Suprapubic skin (tissue), 4 donors: ENCODE data around the gene ODAD4. TPM values are rescaled to one million over a fixed set of nuclear protein-coding genes. Genes with fewer than 3 reads are reported as not detected.
"Not testable (repeated sequence)": the region's sequence is repeated elsewhere in the genome, so short reads cannot be mapped to it uniquely, and the experiment has no call there.

Experiments
- DNase-seq, 2 donors: peaks; one replicate each; pipeline ENCODE4 v3.0.0-alpha.2; 2019; ENCODE audit warnings: low spot score in 2 of 2
- H3K27ac ChIP-seq: fragments of 200-600 bp; sonication (generic); one replicate; pipeline ENCODE4 v1.5.1; 2019
- H3K27me3 ChIP-seq: fragments of 200-600 bp; sonication (generic); one replicate; pipeline ENCODE4 v1.5.1; 2019
- H3K36me3 ChIP-seq: fragments of 200-600 bp; sonication (generic); one replicate; pipeline ENCODE4 v1.5.1; 2019
- H3K4me1 ChIP-seq: fragments of 200-600 bp; sonication (generic); one replicate; pipeline ENCODE4 v1.5.1; 2019
- H3K4me3 ChIP-seq: fragments of 200-600 bp; sonication (generic); one replicate; pipeline ENCODE4 v1.5.1; 2019; ENCODE audit warnings: mild to moderate bottlenecking
- H3K9me3 ChIP-seq: fragments of 200-600 bp; sonication (generic); one replicate; pipeline ENCODE4 v1.5.1; 2019
- EP300 ChIP-seq: sonication (generic); formaldehyde crosslinking; IDR thresholded peaks from one replicate; pipeline ENCODE4 v1.6.1; 2017; ENCODE audit warnings: antibody characterized with exemption
- POLR2A ChIP-seq, 2 donors: fragments of 450-650 bp; IDR thresholded peaks; one replicate each; pipeline ENCODE4 v1.6.1; 2017; ENCODE audit warnings: antibody characterized with exemption in 2 of 2, mild to moderate bottlenecking in 2 of 2, moderate library complexity in 2 of 2
- POLR2AphosphoS5 ChIP-seq, 3 donors: sonication (generic); formaldehyde crosslinking; IDR thresholded peaks; one replicate each; pipeline ENCODE4 v1.6.1; 2017; ENCODE audit warnings: antibody characterized with exemption in 3 of 3
- WGBS: methylation state at CpG from one replicate; pipeline ENCODE4 v1.1.5; 2018; 5-methylcytosine and 5-hydroxymethylcytosine counted together
- total RNA-seq, 4 donors: library from RNA; depleted of rRNA; stranded (reverse); fragments of >200 nt; gene quantifications; one replicate each; pipeline ENCODE4 v1.1.0, GENCODE V29; 2016
- TF ChIP-seq, protein P1 (sequence below), 2 donors: fragments of 200-600 bp in 1 of 2; fragments of 450-650 bp in 1 of 2; sonication (generic) in 1 of 2; IDR thresholded peaks; one replicate each; pipeline ENCODE4 v1.5.1; 2016 to 2019; ENCODE audit warnings: antibody characterized with exemption in 2 of 2, mild to moderate bottlenecking in 1 of 2, moderate library complexity in 1 of 2

ODAD4 gene
- total RNA-seq, 4 donors from 2014 or later, result 0.42 to 1.9 (median 1.3) TPM; not detected in 1

DNA sequence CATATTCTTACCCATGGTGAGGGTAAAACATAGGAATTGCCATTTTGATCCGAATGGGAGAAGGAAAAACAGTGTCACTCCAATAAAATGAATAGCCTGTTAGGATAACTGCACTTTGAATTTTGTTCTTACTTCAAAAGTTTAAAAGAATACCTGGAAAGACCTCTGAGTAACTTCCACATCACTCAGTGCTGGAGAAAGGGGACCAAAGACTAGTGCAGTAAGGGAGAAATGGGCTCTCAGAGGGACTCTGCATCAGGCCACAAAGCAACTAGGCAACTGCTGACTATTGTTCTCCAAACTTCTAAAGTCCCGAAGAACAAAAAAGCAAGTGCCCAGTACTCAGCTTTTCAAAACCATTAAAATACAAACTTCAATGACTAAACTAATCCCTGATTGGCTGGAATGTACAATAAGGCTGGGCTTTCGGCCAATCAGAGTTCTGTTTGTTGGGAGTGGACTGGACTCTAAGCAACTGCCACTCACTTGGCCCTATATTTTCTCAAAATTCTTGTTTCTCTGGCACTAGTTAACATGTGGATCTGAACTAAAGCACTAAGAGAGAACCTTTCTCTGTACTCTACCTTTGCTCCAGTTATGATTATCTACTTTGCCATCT lies 80.6 kb downstream of the ODAD4 start:
- H3K27ac ChIP-seq, result no peak overlapping the region
- H3K9me3 ChIP-seq, result no peaks in the 10 kb centered on the region
- DNase-seq, result no peak
- H3K4me1 ChIP-seq, result peaks cover 55% of the 10 kb centered on the region
- H3K36me3 ChIP-seq, result no peaks in the 10 kb centered on the region
- WGBS, result 90% methylated on average over 3 of the region's 3 CpGs
- no peak overlapping the region for H3K4me3 ChIP-seq
- H3K27me3 ChIP-seq, result no peaks in the 10 kb centered on the region
- no peak for TF ChIP-seq POLR2AphosphoS5 (IDR thresholded peaks at IDR 0.05)
- no peak for TF ChIP-seq POLR2A (IDR thresholded peaks at IDR 0.05)
- TF ChIP-seq, protein P1, sequence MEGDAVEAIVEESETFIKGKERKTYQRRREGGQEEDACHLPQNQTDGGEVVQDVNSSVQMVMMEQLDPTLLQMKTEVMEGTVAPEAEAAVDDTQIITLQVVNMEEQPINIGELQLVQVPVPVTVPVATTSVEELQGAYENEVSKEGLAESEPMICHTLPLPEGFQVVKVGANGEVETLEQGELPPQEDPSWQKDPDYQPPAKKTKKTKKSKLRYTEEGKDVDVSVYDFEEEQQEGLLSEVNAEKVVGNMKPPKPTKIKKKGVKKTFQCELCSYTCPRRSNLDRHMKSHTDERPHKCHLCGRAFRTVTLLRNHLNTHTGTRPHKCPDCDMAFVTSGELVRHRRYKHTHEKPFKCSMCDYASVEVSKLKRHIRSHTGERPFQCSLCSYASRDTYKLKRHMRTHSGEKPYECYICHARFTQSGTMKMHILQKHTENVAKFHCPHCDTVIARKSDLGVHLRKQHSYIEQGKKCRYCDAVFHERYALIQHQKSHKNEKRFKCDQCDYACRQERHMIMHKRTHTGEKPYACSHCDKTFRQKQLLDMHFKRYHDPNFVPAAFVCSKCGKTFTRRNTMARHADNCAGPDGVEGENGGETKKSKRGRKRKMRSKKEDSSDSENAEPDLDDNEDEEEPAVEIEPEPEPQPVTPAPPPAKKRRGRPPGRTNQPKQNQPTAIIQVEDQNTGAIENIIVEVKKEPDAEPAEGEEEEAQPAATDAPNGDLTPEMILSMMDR (IDR thresholded peaks at IDR 0.05), result no peak
- no peak for TF ChIP-seq EP300

DNA sequence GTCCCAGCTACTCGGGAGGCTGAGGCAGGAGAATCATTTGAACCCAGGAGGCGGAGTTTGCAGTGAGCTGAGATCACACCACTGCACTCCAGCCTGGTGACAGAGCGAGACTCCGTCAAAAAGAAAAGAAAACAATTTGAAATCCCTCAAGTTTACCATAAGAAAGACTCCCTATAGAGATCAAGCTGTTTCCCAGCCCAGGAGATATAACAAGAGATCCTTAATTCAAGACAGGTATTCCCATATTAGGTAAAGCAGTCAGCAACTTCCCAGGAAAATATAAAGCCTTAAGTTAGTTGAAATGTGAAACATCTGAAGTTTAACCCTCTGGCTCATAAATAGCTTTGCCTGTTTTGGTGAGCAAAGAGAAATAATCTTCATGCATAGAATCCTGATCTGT lies 81.9 kb downstream of the ODAD4 start:
- H3K9me3 ChIP-seq, H3K27me3 ChIP-seq, H3K4me3 ChIP-seq, H3K27ac ChIP-seq, H3K36me3 ChIP-seq, DNase-seq: not testable (repeated sequence)
- WGBS, result 90% methylated on average over 4 of the region's 4 CpGs
- peaks cover 61% of the 10 kb centered on the region for H3K4me1 ChIP-seq

DNA sequence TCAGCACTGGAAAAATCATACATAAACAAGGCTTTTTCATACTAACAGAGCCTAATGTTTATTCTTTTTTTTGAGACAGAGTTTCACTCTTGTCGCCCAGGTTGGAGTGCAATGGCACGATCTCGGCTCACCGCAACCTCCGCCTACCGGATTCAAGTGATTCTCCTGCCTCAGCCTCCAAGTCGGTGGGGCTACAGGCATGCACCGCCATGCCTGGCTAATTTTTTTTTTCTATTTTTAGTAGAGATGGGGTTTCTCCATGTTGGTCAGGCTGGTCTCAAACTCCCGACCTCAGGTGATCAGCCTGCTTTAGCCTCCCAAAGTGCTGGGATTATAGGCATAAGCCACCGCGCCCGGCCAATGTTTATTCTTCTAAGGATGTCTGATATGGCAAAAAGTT lies 83.3 kb downstream of the ODAD4 start:
- not testable (repeated sequence) for DNase-seq, H3K9me3 ChIP-seq, H3K4me3 ChIP-seq, H3K36me3 ChIP-seq, H3K27ac ChIP-seq, H3K27me3 ChIP-seq
- H3K4me1 ChIP-seq, result peaks cover 70% of the 10 kb centered on the region
- WGBS, result 91% methylated on average over 12 of the region's 12 CpGs

Other genes with a start within 250 kb of the ODAD4 start
- 100 to 1,000 TPM; 238 to 471 (median 430) TPM for gene EIF1, start 241.7 kb upstream of the ODAD4 start, total RNA-seq
- gene GAST, start 218.3 kb upstream of the ODAD4 start, total RNA-seq, result not detected
- gene HAP1, start 196.0 kb upstream of the ODAD4 start, total RNA-seq, result 1 to 10 TPM; 1.0 to 9.3 (median 1.2) TPM
- 1,000 to 10,000 TPM; 1,107 to 2,369 (median 1,992) TPM for gene JUP, start 143.9 kb upstream of the ODAD4 start, total RNA-seq
- 10 to 100 TPM in 1 of 4 donors, 1 to 10 TPM in 3; 8.5 to 18.6 (median 9.2) TPM for gene P3H4, start 118.7 kb upstream of the ODAD4 start, total RNA-seq
- gene FKBP10, start 117.6 kb upstream of the ODAD4 start, total RNA-seq, result 10 to 100 TPM; 11.7 to 14.8 (median 12.4) TPM
- gene NT5C3B, start 94.4 kb upstream of the ODAD4 start, total RNA-seq, result 10 to 100 TPM; 21.6 to 41.2 (median 30.7) TPM
- gene KLHL10, start 92.8 kb upstream of the ODAD4 start, total RNA-seq, result under 1 TPM in 1 of 4 donors, not detected in 3; 0.30 TPM
- gene KLHL11, start 65.2 kb upstream of the ODAD4 start, total RNA-seq, result 10 to 100 TPM; 19.6 to 27.9 (median 21.4) TPM
- 10 to 100 TPM; 40.5 to 81.9 (median 72.9) TPM for gene ACLY, start 11.7 kb upstream of the ODAD4 start, total RNA-seq
- gene CNP, start 36.2 kb downstream of the ODAD4 start, total RNA-seq, result 10 to 100 TPM; 44.3 to 55.1 (median 47.3) TPM
- gene DNAJC7, start 86.8 kb downstream of the ODAD4 start, total RNA-seq, result 10 to 100 TPM; 57.5 to 82.6 (median 60.2) TPM
- 10 to 100 TPM; 33.7 to 52.5 (median 43.9) TPM for gene NKIRAS2, start 89.5 kb downstream of the ODAD4 start, total RNA-seq
- gene C17orf113, start 120.0 kb downstream of the ODAD4 start, total RNA-seq, result 1 to 10 TPM in 2 of 4 donors, under 1 TPM in 2; 0.60 to 2.3 (median 1.4) TPM
- gene ZNF385C, start 167.9 kb downstream of the ODAD4 start, total RNA-seq, result 1 to 10 TPM in 1 of 4 donors, under 1 TPM in 3; 0.47 to 1.9 (median 0.68) TPM
- 10 to 100 TPM in 3 of 4 donors, 1 to 10 TPM in 1; 8.2 to 14.2 (median 11.9) TPM for gene DHX58, start 182.1 kb downstream of the ODAD4 start, total RNA-seq
- 100 to 1,000 TPM in 1 of 4 donors, 10 to 100 TPM in 3; 36.3 to 107 (median 57.1) TPM for gene KAT2A, start 190.8 kb downstream of the ODAD4 start, total RNA-seq
- gene HSPB9, start 192.2 kb downstream of the ODAD4 start, total RNA-seq, result under 1 TPM in 2 of 4 donors, not detected in 2; 0.31 to 0.48 TPM
- 100 to 1,000 TPM in 1 of 4 donors, 10 to 100 TPM in 3; 94.4 to 105 (median 96.8) TPM for gene RAB5C, start 224.4 kb downstream of the ODAD4 start, total RNA-seq